H1 (cell line): ENCODE measurements around the gene CRELD1. TPM values are rescaled to one million over a fixed set of nuclear protein-coding genes. Genes with fewer than 3 reads are reported as not detected.

ENCODE experiments used
- CTCF ChIA-PET: fragments of 300-600 bp; sonication (Branson Sonifier 250); formaldehyde crosslinking; loops from one replicate; lab custom pipeline; 2021; ENCODE audit not compliant: partially characterized antibody; lab: Charles Lee
- POLR2A ChIA-PET: fragments of 300-600 bp; sonication (Branson Sonifier 250); formaldehyde crosslinking; loops from one replicate; lab custom pipeline; 2021; ENCODE audit warnings: inconsistent platforms; ENCODE audit not compliant: partially characterized antibody; lab: Charles Lee
- DNase-seq, 2 experiments: peaks; one replicate each; pipeline versions ENCODE4 v3.0.0 to v3.0.0-alpha.2; 2010 to 2022; ENCODE audit warnings: low spot score in 2 of 2, low read depth in 1 of 2, mixed read lengths in 1 of 2
- FAIRE-seq: peaks from 2 replicates; lab custom pipeline; 2011; peaks lifted over from hg19 to GRCh38; lab: Jason Lieb, UNC
- H2AFZ ChIP-seq: 2 replicates; pipeline ENCODE4 v1.8.1; 2012; ENCODE audit warnings: low read length, inconsistent platforms
- H2AK5ac ChIP-seq: 2 replicates; pipeline ENCODE4 v1.6.1; 2013; ENCODE audit warnings: low read depth, low read length
- H2BK120ac ChIP-seq: replicated peaks from 2 replicates; pipeline ENCODE3; 2013; ENCODE audit warnings: low read depth, low read length, inconsistent platforms
- H2BK12ac ChIP-seq: 2 replicates; pipeline ENCODE4 v1.6.1; 2013; ENCODE audit warnings: low read depth, low read length
- H2BK15ac ChIP-seq: 2 replicates; pipeline ENCODE4 v1.6.1; 2013; ENCODE audit warnings: low read length
- H2BK20ac ChIP-seq: 2 replicates; pipeline ENCODE4 v1.6.1; 2013; ENCODE audit warnings: low read length
- H2BK5ac ChIP-seq: 2 replicates; pipeline ENCODE4 v1.6.1; 2013; ENCODE audit warnings: low read depth, low read length
- H3K14ac ChIP-seq: 2 replicates; pipeline ENCODE4 v1.6.1; 2013; ENCODE audit warnings: inconsistent platforms; ENCODE audit not compliant: insufficient read length
- H3K18ac ChIP-seq: 2 replicates; pipeline ENCODE4 v1.6.1; 2013; ENCODE audit warnings: low read length; ENCODE audit errors: extremely low read depth
- H3K23ac ChIP-seq: 2 replicates; pipeline ENCODE4 v1.6.1; 2013; ENCODE audit warnings: inconsistent platforms; ENCODE audit not compliant: insufficient read length
- H3K23me2 ChIP-seq: 2 replicates; pipeline ENCODE4 v1.6.1; 2013; ENCODE audit warnings: low read depth, low read length
- H3K27ac ChIP-seq: 2 replicates; pipeline ENCODE4 v1.6.1; 2011; ENCODE audit warnings: low read depth, low read length, inconsistent platforms
- H3K27me3 ChIP-seq, 4 experiments: replicated peaks in 1 of 4; 1 replicate in 1 of 4; 2 replicates in 3 of 4; pipeline versions ENCODE4 v1.6.1 to v1.8.1; 2011 to 2013; ENCODE audit warnings: low read length in 3 of 4, mild to moderate bottlenecking in 3 of 4, inconsistent platforms in 2 of 4, mixed read lengths in 2 of 4, moderate library complexity in 1 of 4; ENCODE audit not compliant: control insufficient read depth in 3 of 4, insufficient read depth in 3 of 4; ENCODE audit errors: extremely low read depth in 1 of 4
- H3K36me3 ChIP-seq, 4 experiments: 2 replicates each; pipeline versions ENCODE4 v1.6.1 to v1.8.1; 2011 to 2013; ENCODE audit warnings: mild to moderate bottlenecking in 4 of 4, low read length in 3 of 4, moderate library complexity in 2 of 4, control low read depth in 1 of 4, inconsistent platforms in 1 of 4; ENCODE audit not compliant: insufficient read depth in 4 of 4, control insufficient read depth in 2 of 4
- H3K4ac ChIP-seq: replicated peaks from 2 replicates; pipeline ENCODE3; 2013; ENCODE audit warnings: low read length, low read depth, mixed read lengths, inconsistent platforms; ENCODE audit not compliant: insufficient read length
- H3K4me1 ChIP-seq, 4 experiments: replicated peaks in 1 of 4; 1 replicate in 1 of 4; 2 replicates in 3 of 4; pipeline versions ENCODE4 v1.6.1 to v1.8.1; 2011 to 2013; ENCODE audit warnings: low read length in 3 of 4, inconsistent platforms in 2 of 4, mixed read lengths in 1 of 4; ENCODE audit not compliant: insufficient read depth in 4 of 4, control insufficient read depth in 3 of 4
- H3K4me2 ChIP-seq, 2 experiments: 2 replicates each; pipeline versions ENCODE4 v1.6.1 to v1.8.1; 2011 to 2013; ENCODE audit warnings: low read depth in 2 of 2, low read length in 2 of 2, control low read depth in 1 of 2, inconsistent platforms in 1 of 2, mild to moderate bottlenecking in 1 of 2; ENCODE audit not compliant: insufficient read depth in 1 of 2
- H3K4me3 ChIP-seq, 4 experiments: fragments of 200-600, 300-600 bp in 1 of 4; sonication (generic), shearing (Covaris generic), sonication (Bioruptor Twin) in 1 of 4; 2 replicates each; pipeline versions ENCODE4 v1.5.1 to v1.8.1; 2011 to 2016; ENCODE audit warnings: low read length in 4 of 4, low read depth in 3 of 4, control low read depth in 2 of 4, inconsistent platforms in 2 of 4, mild to moderate bottlenecking in 2 of 4, mixed read lengths in 1 of 4, moderate library complexity in 1 of 4; ENCODE audit not compliant: insufficient read depth in 2 of 4; ENCODE audit errors: extremely low read depth in 1 of 4
- H3K56ac ChIP-seq: replicated peaks from 2 replicates; pipeline ENCODE3; 2013; ENCODE audit warnings: low read depth, mild to moderate bottlenecking, mixed read lengths, low read length, inconsistent platforms; ENCODE audit not compliant: insufficient read length
- H3K79me1 ChIP-seq: 2 replicates; pipeline ENCODE4 v1.6.1; 2013; ENCODE audit warnings: low read depth, low read length, control low read depth
- H3K79me2 ChIP-seq, 2 experiments: 2 replicates each; pipeline versions ENCODE4 v1.6.1 to v1.8.1; 2012 to 2013; ENCODE audit warnings: low read length in 2 of 2, mild to moderate bottlenecking in 2 of 2, inconsistent platforms in 1 of 2; ENCODE audit not compliant: insufficient read depth in 2 of 2, control insufficient read depth in 1 of 2
- H3K9ac ChIP-seq, 4 experiments: replicated peaks in 1 of 4; 1 replicate in 1 of 4; 2 replicates in 3 of 4; pipeline versions ENCODE4 v1.6.1 to v1.8.1; 2011 to 2013; ENCODE audit warnings: low read depth in 3 of 4, low read length in 3 of 4, control low read depth in 2 of 4, mild to moderate bottlenecking in 2 of 4, moderate library complexity in 2 of 4, inconsistent platforms in 1 of 4; ENCODE audit errors: extremely low read depth in 1 of 4
- H3K9me3 ChIP-seq, 2 experiments: 2 replicates each; pipeline versions ENCODE4 v1.6.1 to v1.8.1; 2012 to 2013; ENCODE audit warnings: mild to moderate bottlenecking in 2 of 2, moderate library complexity in 2 of 2, control low read depth in 1 of 2, inconsistent platforms in 1 of 2, low read depth in 1 of 2, low read length in 1 of 2, mixed read lengths in 1 of 2; ENCODE audit not compliant: insufficient read depth in 2 of 2
- H4K20me1 ChIP-seq, 2 experiments: replicated peaks in 1 of 2; 2 replicates each; pipeline versions ENCODE3 to v1.8.1; 2011 to 2013; ENCODE audit warnings: inconsistent platforms in 2 of 2, low read length in 2 of 2, mild to moderate bottlenecking in 1 of 2; ENCODE audit not compliant: insufficient read depth in 2 of 2, control insufficient read depth in 1 of 2
- H4K5ac ChIP-seq: 2 replicates; pipeline ENCODE4 v1.6.1; 2013; ENCODE audit warnings: low read length, low read depth, mixed read lengths, inconsistent platforms; ENCODE audit not compliant: insufficient read length
- H4K8ac ChIP-seq: 2 replicates; pipeline ENCODE4 v1.8.0; 2013; ENCODE audit warnings: mild to moderate bottlenecking, moderate library complexity, low read length, inconsistent platforms; ENCODE audit not compliant: insufficient read depth; ENCODE audit errors: extremely low read depth
- H4K91ac ChIP-seq: replicated peaks from 2 replicates; pipeline ENCODE3; 2013; ENCODE audit warnings: low read length, mixed read lengths, inconsistent platforms; ENCODE audit not compliant: insufficient read length
- CBX5 ChIP-seq: fragments of 300-800, 300-1000 bp; sonication (generic); IDR thresholded peaks from 2 replicates; pipeline ENCODE4 v1.7.1; 2016; ENCODE audit warnings: antibody characterized with exemption, low read length, low read depth
- CBX8 ChIP-seq: fragments of 300-800, 300-1000 bp; sonication (generic); IDR thresholded peaks from 2 replicates; pipeline ENCODE4 v1.7.1; 2016; ENCODE audit warnings: low read depth, low read length, borderline replicate concordance
- CEBPB ChIP-seq: IDR thresholded peaks from 2 replicates; pipeline ENCODE4 v1.6.1; 2012; ENCODE audit warnings: low read depth, low read length
- CHD1 ChIP-seq: IDR thresholded peaks from 2 replicates; pipeline ENCODE4 v1.6.1; 2012; ENCODE audit warnings: low read depth, low read length, improper control_type of control experiment
- CHD2 ChIP-seq: IDR thresholded peaks from 2 replicates; pipeline ENCODE4 v1.6.1; 2012; ENCODE audit warnings: low read length, improper control_type of control experiment
- EP300 ChIP-seq, 2 experiments: IDR thresholded peaks; 1 replicate in 1 of 2; 2 replicates in 1 of 2; pipeline ENCODE4 v1.6.1; 2011 to 2012; ENCODE audit warnings: low read depth in 2 of 2, low read length in 2 of 2, mild to moderate bottlenecking in 2 of 2, borderline replicate concordance in 1 of 2, inconsistent platforms in 1 of 2, moderate library complexity in 1 of 2
- GTF2F1 ChIP-seq: IDR thresholded peaks from 2 replicates; pipeline ENCODE4 v1.6.1; 2012; ENCODE audit warnings: low read depth, low read length, improper control_type of control experiment, borderline replicate concordance
- NANOG ChIP-seq: IDR thresholded peaks from 2 replicates; pipeline ENCODE4 v1.6.1; 2011; ENCODE audit warnings: low read length, low read depth, mild to moderate bottlenecking, inconsistent platforms; ENCODE audit not compliant: insufficient read depth, poor library complexity, severe bottlenecking
- POLR2AphosphoS5 ChIP-seq: IDR thresholded peaks from 2 replicates; pipeline ENCODE4 v1.6.1; 2011; ENCODE audit warnings: low read depth, low read length
- POU5F1 ChIP-seq: IDR thresholded peaks from 2 replicates; pipeline ENCODE4 v1.6.1; 2011; ENCODE audit warnings: low read depth, mild to moderate bottlenecking, low read length, moderate library complexity
- RBBP5 ChIP-seq: IDR thresholded peaks from 2 replicates; pipeline ENCODE4 v1.7.1; 2012; ENCODE audit warnings: low read depth, mild to moderate bottlenecking, inconsistent platforms, low read length, moderate library complexity, borderline replicate concordance
- RNF2 ChIP-seq: fragments of 200-900, 300-1000 bp; sonication (generic); IDR thresholded peaks from 2 replicates; pipeline ENCODE4 v1.7.1; 2016; ENCODE audit warnings: borderline replicate concordance, low read depth, mild to moderate bottlenecking, antibody characterized with exemption, low read length; ENCODE audit not compliant: poor library complexity, severe bottlenecking; ENCODE audit errors: missing control alignments
- SIX5 ChIP-seq: IDR thresholded peaks from 2 replicates; pipeline ENCODE4 v1.6.1; 2011; ENCODE audit warnings: mild to moderate bottlenecking, low read depth, low read length
- WGBS, 2 experiments: shearing (Covaris generic) in 1 of 2; methylation state at CpG; one replicate each; pipeline versions ENCODE4 v1.1.6 to v1.1.7; 2013 to 2015; ENCODE audit warnings: low lambda C conversion rate in 2 of 2, mixed read lengths in 2 of 2, inconsistent platforms in 1 of 2, low coverage in 1 of 2, missing lambda C conversion rate in 1 of 2; ENCODE audit not compliant: insufficient replicate concordance in 2 of 2, insufficient coverage in 1 of 2, insufficient read length in 1 of 2; ENCODE audit errors: extremely low coverage in 1 of 2, missing lambda C conversion rate in 1 of 2; 5-methylcytosine and 5-hydroxymethylcytosine counted together
- polyA plus RNA-seq, 7 experiments: library from polyadenylated mRNA; depleted of rRNA in 3 of 7; stranded (reverse) in 5 of 7; unstranded in 2 of 7; fragments of >200 nt in 5 of 7; fragments of 200-250 nt in 2 of 7; gene quantifications; 1 replicate in 5 of 7; 2 replicates in 1 of 7; 4 replicates in 1 of 7; pipeline versions ENCODE4 v1.2.1 to v1.2.3, GENCODE V29; 2011 to 2013; ENCODE audit warnings: missing spikeins in 2 of 7, mixed read lengths in 2 of 7
- total RNA-seq: library from RNA; stranded (reverse); fragmentation: NEBNext Ultra II Directional; extraction: Animal tissue kit (Norgen Biotek cat#: 25700); gene quantifications from 2 replicates; pipeline ENCODE4 v1.2.1, GENCODE V29; 2021

CRELD1 gene
- total and polyA plus RNA-seq, 2 of the 8 experiments (the other 6 are each of a cell fraction or from before 2014, with no cell fraction given) = 12.9 to 15.1 TPM

DNA sequence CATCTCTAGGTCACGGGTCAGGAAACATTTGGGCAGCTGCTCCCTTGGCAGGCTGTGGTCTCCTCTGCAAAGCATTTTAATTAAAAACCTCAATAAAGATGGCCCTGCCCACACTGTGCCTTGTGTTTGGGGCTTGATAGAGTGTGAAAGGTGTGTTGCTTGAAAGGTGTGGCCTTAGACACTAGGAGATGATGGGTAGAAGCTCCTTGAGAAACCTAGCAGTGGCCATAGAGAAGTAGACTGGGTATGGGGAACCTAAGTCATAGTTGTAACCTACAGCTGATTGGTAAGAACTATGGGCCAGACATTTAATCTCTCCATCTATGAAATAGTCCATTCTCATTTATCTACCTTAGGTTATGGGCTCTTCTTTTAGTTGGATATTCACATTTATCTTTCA is 39.9 kb upstream of the CRELD1 start:
- Histone ChIP-seq H3K36me3 (peaks cover 8 to 16% (median 13%) of the 10 kb centered on the region in 4 experiments; a peak in 7 of 8 replicates), H3K23ac (no peak overlapping the region), H4K8ac (no peak overlapping the region), H2BK5ac (no peak overlapping the region), H3K9me3 (no peaks in the 10 kb centered on the region), H2BK20ac (no peak overlapping the region), H2BK12ac (no peak overlapping the region), H2BK120ac (no peak overlapping the region), H2AFZ (no peak overlapping the region), H3K14ac (no peak overlapping the region), H3K27me3 (no peaks in the 10 kb centered on the region), H4K91ac (no peak overlapping the region), H3K79me1 (no peaks in the 10 kb centered on the region), H3K4me2 (no peak overlapping the region), H3K4me3 (no peak overlapping the region), H3K79me2 (peaks cover 0 to 19% of the 10 kb centered on the region in 2 experiments; a peak in 2 of 4 replicates), H2AK5ac (no peak overlapping the region), H3K4ac (no peak overlapping the region), H4K20me1 (peaks cover 1 to 4% of the 10 kb centered on the region in 2 experiments), H4K5ac (no peak overlapping the region), H3K23me2 (0 out of 2 replicates have a peak, but pooled peaks cover 2% of the 10 kb centered on the region), H2BK15ac (no peak overlapping the region), H3K9ac (no peak overlapping the region), H3K18ac (no peak overlapping the region), H3K27ac (no peak overlapping the region), H3K4me1 (peaks cover 0 to 2% (median 0%) of the 10 kb centered on the region in 4 experiments; a peak in 1 of 7 replicates), H3K56ac (no peak overlapping the region)
- 100% methylated on average over 1 of the region's 1 CpG; no CpG with 5 or more reads in 1 of the 2 experiments for WGBS, 2 experiments
- no peak for TF ChIP-seq CHD1
- no peak for TF ChIP-seq SIX5
- no peak for TF ChIP-seq CEBPB
- TF ChIP-seq CBX5 = no peak
- no peak for TF ChIP-seq GTF2F1
- TF ChIP-seq POLR2AphosphoS5 = no peak
- no peak for TF ChIP-seq POU5F1
- no peak for TF ChIP-seq CHD2
- TF ChIP-seq NANOG = no peak
- TF ChIP-seq CBX8 = no peak
- TF ChIP-seq RBBP5 = no peak
- TF ChIP-seq EP300 (IDR thresholded peaks at IDR 0.05; ENCODE audit: borderline replicate concordance in 1 of 2, low read depth in 2 of 2, low read length in 2 of 2) = no peak
- TF ChIP-seq RNF2 = no peak
- DNase-seq = no peak
- no peak for FAIRE-seq
- ChIA-PET CTCF (interaction anchor here (0.8 to 2.3 kb wide), 7 partner anchors 9 to 274 kb away, joined by 3 to 9 read pairs (median 3); partner anchors contain the start of gene IL17RE), POLR2A (interaction anchor here (0.7 to 1.8 kb wide), 11 partner anchors 9 to 73 kb away, joined by 3 to 11 read pairs (median 4); partner anchors contain the start of genes CIDEC, CRELD1 and IL17RE)
